COR-L47 (cell line): Measurements from ENCODE around the gene ARAF.
A peak's percentile ranks its signal among the peaks of the same experiment; 100 is the strongest.
"Not testable (repeated sequence)": the region's sequence is repeated elsewhere in the genome, so short reads cannot be mapped to it uniquely, and the experiment has no call there.

Experiments used
- DNase-seq: peaks from one replicate; lab custom pipeline; 2025; lab: John Stamatoyannopoulos, UW

Gene ARAF

DNA sequence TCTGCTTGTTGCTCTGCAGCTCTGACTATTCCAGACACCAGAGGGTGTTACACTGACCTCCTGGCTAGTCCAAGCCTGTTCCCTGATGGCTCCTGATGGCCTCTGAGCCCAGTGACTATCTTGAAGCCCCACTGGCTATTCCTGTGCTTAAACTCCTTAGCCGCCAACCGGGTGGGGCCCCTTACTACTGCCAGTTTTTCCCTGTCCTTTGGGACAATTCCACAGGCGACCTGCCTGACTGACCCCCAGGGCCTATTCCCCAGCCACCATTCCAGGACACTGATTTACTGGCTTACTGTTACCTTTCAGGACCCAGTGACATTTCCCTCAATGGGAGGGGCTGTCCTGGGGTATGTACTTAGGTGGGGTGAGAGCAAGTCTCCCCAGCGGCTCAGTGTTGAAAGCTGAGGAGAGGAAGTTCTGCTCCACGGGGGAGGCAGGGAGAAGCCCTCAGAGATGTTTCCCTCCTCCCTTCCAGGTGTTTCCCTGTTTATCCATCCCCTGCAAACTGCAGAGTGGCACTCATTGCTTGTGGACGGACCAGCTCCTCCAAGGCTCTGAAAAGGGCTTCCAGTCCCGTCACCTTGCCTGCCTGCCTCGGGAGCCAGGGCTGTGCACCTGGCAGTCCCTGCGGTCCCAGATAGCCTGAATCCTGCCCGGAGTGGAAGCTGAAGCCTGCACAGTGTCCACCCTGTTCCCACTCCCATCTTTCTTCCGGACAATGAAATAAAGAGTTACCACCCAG is 25.2 kb downstream of the ARAF start:
- DNase-seq = no peak

DNA sequence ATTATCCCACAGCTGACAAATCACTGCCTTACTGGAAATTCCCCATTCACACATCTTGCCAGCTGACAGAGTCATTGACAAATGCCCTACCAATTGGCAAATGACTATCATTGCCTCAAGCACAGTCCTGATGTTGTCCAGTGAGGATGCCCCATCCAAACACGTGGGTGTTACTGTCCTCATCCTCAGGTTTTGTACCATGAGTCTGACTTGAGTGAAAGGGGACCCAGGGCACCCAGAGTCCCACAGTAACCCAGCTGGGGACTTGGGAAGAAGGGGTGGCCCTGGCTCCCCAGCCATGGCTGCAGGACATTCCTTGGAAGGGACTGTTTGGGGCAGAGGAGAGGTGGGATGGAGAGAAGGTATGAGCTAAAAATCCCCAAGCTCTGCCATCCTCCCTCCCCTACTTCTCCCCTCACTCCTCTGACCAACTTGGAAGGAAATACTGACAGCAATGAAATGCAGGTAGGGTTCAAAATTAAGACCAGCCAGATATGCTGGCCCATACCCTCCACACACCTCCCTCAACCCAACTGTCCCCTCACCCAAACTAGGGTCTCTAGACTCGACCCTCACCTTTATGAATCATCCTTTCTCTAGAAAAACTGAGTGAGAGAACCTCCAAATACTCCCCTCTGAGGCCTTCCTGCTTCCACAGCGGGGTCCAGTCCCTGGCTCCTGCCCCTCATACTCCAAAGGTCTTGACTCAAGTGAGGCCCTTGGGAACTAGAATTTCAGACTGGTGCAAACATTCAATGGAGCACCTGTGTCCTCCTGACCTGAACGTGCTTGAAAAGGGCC is 26.3 kb downstream of the ARAF start:
- no peak for DNase-seq

DNA sequence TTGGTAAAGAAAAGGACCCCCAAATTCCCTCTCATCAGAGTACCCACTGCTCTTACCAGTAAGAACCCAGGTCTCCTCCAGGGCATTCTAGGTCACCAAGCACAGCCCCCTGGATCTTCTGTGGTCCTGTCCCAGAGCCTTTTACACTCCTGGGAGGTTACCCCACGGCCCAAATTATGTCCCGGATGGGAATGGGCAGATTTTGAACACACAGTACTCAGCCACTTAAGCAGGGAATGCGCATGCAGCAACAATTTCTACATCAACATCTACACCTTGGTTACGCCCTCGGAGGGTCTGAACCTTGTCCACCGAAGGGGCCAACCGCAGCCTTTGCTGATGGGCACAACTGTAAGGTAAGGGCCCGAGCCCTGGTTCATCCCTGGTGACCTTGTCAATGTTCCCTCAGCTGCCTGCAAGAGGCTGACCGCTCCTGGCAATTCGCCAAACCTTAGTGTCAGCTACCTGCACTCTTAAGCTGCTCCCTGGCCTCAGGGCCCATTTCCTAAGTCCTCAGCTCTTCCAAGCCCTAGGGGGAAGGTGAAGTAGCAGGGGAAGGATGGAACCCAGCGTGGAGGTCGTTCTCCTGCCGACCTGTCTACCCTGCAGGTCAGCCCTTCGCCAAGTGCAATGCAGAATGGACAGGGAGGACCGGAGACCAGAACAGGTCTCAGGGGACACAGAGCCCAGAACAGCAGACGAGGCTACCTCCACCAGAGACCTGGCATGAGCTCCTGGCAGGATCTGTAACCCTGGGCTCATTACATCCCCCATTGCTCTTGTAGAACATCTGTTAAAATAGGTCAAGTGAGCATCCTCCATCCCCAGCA is 27.1 kb downstream of the ARAF start:
- DNase-seq = no peak

DNA sequence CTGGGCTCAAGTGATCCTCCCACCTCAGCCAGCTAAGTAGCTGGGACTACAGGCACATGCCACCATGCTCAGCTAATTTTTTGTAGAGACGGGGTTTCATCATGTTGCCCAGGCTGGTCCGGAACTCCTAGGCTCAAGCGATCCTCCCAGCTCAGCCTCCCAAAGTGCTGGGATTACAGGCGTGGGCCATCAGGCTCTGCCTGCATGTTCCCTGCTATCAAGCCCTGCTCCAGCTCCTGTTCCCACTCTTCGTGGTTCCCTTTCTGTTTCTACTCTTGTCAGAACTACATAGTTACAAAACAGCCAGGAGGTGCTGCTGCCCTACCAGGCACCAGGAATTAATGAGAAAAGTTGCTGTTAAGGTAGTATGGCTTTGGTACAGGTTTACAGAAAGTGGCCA is 30.0 kb downstream of the ARAF start:
- no peak for DNase-seq

- no peak for DNase-seq
These were observed 32.5 kb downstream of the ARAF start for GRCh38 chrX:47593522-47593921.

- DNase-seq = no peak
These were observed 34.8 kb downstream of the ARAF start for GRCh38 chrX:47595716-47596251.

DNA sequence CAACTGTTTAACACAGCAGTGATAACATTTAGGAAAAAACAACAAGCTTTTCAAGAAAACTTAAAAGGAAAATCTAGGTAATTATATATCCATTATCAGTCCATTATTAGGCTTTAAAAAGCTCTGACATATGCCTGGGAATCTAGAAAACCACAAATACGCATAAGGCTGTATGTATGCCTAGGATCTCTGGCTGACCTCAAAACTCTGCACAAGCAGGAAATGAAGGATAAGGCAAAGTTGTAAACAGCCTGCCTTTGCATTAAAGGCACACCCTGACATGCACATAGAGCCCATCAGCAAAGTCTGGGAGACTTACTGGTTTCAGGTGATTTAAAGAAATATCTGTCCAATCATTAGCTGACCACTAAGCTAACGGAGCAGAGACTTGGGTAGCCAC is 35.3 kb downstream of the ARAF start:
- DNase-seq = no peak

DNA sequence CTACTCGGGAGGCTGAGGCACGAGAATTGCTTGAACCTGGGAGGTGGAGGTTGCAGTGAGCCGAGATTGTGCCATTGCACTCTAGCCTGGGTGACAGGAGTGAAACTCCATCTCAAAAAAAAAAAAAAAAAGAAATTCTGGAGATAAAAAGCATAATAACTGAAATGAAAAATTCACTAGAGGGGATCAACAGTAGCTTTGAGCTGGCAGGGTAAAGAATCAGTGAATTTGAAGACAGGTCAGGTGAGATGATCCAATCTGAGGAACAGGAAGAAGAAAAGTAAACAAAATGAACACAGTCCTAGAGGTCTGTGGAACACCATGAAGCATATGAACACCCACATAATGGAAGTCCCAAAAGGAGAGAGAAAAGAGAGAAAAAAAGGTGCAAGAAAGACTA is 36.2 kb downstream of the ARAF start:
- DNase-seq = no peak

DNA sequence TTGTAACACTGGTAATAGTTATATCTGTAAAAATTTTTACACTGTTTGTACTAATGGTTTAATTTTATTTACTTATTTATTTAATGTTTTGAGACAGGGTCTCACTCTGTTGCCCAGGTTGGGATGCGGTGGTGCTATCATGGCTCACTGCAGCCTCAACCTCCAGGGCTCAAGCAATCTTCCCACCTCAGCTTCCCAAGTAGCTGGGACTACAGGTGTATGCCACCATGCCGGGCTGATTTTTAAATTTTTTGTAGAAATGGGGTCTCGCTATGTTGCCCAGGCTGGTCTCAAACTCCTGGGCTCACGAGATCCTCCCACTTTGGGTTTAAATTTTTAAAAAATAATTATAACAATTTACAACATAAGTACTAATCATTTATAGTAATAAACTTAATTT is 42.1 kb downstream of the ARAF start:
- DNase-seq = not testable (repeated sequence)

DNA sequence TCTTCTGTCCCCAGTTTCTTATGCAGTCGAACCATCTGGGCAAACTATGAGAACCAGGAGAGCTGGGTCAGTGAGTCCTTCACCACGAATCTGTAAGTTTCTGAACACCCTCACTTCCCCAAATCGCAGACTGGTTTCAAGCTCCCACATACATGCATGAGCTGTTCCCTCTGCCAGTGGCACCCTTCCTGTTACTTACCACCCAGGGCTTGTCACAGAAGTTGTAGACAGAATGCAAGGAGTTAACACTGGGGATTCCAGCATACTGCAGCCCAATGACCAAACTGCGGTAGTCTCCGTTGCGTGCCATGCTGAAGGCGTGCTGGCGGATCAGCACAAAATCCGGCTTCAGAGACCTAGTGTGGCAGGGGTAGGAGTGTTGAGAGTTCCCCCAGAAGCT is 44.0 kb downstream of the ARAF start:
- no peak for DNase-seq

- DNase-seq = no peak
These were observed 46.1 kb downstream of the ARAF start for GRCh38 chrX:47607091-47607490.

GRCh38 chrX:47608130-47608810 is 47.3 kb downstream of the ARAF start:
- no peak for DNase-seq

- no peak for DNase-seq
These were observed 49.5 kb downstream of the ARAF start for GRCh38 chrX:47610511-47610910.

DNA sequence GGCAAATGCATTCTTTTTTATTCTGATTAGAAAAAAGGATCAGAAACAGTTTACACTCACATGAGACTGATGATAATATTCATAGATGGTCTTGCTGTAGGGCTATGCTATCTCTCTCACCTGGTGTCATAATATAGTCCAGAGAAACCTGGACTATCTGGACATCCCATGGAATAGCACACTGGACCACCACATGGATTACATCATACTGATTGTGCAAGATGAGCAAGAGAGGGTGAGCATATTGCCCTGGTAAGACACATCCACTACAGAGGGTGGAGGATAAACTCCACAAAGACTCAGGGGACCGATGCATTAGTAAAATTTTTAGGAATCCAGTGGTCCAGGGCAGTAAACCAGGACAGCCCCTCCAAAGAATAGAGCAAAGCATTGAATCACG is 50.5 kb downstream of the ARAF start:
- DNase-seq = no peak

DNA sequence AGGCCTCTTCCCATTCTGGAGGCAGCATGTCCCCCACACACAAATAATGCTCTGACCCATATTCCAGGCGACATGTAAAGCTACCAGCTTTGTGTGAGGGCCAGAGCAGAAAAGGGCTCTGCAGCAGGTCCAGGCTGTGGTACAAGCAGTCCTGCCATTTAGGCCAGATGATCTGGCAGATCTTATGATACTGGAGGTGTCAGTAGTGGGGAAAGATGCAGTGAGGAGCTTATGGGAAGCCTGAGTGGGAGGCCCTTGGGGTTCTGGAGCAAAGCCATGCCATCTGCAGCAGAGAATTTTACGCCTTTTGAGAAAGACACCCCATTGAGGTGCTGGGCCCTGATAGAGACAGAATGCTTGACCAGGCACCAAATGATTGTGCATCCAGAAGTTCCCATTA is 50.9 kb downstream of the ARAF start:
- no peak for DNase-seq

DNA sequence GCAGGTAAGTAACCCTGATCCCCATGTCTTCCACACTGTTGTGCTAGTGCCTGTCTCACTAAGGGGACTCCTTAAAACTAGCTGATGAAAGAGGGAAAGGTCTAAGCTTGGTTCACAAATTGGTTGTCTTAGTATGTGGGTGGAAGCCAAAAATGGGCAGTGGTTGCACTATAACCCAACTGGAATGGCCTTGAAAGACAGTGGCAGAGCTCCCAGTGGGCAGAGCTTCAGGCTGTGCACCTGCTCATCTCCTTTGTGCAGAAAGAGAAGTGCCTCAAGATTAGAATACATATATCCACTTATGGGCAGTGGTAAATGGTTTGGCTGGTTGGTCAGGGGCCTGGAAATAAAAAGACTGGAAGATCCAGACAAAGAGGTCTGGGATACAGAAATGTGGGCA is 51.4 kb downstream of the ARAF start:
- no peak for DNase-seq

DNA sequence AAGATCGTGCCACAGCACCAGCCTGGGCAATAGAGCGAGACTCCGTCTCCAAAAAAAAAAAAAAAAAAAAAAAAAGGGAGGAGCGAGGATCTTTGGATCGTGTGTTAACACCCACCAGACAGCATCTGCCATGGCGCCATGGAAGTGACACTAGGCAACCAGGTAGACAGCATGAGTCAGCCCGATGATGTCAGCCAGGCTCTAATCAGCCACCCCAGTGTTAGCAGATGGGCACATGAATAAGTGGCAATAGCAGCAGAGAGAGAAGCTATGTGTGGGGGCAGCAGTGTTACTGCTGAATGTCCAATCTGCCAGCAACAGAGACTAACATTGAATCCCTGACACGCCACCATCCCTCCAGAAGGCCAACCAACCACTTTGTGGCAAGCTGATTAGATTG is 52.1 kb downstream of the ARAF start:
- no peak for DNase-seq

- no peak for DNase-seq
These were observed 53.6 kb downstream of the ARAF start for GRCh38 chrX:47614618-47615017.

GRCh38 chrX:47618923-47619485 is 58.0 kb downstream of the ARAF start:
- no peak for DNase-seq

DNA sequence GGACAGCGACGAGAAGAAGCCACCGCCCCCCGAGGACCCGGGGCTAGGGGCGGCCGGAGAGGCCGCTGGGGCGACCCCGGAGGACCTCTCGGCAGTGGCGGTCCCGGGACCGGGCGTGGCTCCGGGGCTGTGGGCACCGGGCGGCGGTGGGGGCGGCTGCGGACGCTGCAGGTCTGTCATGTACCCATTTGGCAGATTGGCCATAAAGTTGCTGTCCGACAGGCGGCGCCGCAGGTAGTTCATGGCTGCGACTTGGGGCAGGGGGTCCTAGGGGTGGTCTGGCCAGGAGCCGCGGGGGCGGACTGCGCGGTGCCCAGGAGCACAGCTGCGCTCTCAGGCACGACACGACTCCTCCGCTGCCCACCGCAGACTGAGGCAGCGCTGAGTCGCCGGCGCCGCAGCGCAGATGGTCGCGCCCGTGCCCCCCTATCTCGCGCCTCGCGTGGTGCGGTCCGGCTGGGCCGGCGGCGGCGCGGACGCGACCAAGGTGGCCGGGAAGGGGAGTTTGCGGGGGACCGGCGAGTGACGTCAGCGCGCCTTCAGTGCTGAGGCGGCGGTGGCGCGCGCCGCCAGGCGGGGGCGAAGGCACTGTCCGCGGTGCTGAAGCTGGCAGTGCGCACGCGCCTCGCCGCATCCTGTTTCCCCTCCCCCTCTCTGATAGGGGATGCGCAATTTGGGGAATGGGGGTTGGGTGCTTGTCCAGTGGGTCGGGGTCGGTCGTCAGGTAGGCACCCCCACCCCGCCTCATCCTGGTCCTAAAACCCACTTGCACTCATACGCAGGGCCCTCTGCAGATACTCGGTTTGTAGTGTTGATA is 58.7 kb downstream of the ARAF start, which contains the start of gene SYN1:
Gene SYN1 (minus strand): TSS at position 372 of the 817 bp plus-strand sequence. CDS start 129 bp downstream, at position 243.
- peak; percentile 70 for DNase-seq

DNA sequence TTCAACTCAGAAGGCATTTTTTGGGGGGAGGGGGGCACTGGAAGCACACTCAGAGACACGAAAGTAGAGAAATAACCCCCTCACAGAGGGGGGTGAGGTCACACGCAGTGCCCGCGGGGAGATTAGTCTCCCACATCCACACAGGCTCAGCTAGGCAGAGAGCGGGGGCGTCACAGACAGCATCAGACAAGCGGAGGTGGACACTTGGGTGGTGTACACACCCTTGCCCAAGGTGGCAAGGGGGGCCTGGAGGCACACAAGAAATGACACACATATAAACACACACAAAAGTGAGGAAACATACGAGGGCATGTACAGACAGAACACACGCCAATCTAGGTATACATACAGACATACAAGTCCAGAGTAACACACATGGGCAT is 59.3 kb downstream of the ARAF start:
- no peak for DNase-seq
